Fibroblast of mammary gland (primary cell): ENCODE measurements around the gene HAS3.
A peak's percentile ranks its signal among the peaks of the same experiment; 100 is the strongest.

ENCODE experiments used
- DNase-seq: peaks from one replicate; pipeline ENCODE4 v3.0.0-alpha.2; 2010; ENCODE audit warnings: low read depth
- H3K4me3 ChIP-seq: 2 replicates; pipeline ENCODE4 v1.5.1; 2011; ENCODE audit warnings: low read depth, mild to moderate bottlenecking, low read length, moderate library complexity; ENCODE audit not compliant: control insufficient read depth
- TF ChIP-seq, protein P1 (sequence below): conservative IDR thresholded peaks from 2 replicates; pipeline ENCODE4 v1.5.1; 2011; ENCODE audit warnings: low read depth, low read length, inconsistent platforms; ENCODE audit not compliant: control insufficient read depth, insufficient read depth

The HAS3 gene

DNA sequence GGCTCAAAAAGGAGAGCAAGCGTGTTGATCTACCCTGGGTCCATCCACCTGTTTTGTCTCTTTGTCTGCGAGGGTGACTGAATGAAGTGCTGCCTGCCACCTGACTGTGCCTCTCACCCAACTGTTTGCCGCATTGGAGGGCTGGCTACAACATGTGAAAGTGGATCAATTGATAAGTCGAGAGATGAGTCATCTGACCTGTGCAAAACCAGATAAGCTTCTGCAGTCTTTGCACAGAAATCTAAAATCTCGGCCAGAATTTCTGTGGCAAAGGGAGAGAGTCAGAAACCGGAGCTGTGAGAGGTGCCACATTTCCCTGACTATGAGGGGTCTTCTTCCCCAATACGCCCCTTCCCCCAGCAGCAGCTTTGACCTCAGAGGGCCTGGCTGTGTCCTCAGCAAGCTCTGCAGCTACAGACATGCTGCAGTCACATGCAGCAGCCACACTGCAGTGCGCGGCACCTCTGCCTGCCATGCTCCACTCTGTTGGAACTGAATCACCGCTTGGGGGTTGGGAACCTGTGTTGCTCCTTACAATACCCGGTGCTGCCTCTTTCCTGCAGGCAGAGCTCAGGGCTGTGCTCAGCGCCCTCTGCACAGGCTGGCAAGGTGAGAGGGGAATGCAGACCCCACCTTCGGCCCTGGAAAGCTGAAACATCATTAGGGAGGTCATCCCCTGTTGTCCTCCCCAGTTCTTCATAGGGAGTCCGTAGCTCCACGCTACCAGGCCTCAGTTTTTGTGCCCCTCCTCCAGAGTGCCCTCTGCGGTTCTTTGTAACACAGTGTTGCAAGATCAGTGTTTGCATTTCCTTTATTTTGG, 16.2 kb upstream of the HAS3 start:
- DNase-seq, result no peak

DNA sequence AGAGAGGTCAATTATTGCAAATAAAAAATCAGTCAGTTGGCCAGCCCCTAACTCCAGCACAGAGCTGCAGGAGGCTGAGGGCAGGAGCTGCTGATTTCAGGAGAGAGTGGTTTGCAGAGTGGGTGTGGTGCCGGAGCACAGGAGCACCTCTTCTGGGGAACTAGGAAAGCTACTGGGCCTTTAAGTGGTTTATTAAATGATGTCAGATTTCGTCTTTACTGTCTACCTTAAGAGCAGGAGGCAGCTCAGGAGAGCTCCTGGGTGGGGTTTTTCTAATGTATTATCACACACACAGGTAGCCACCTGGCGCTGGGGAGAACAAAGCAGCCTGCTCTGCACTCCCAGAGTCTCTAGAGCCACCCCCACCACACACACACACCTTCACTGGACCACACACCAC, 11.5 kb upstream of the HAS3 start:
- DNase-seq, result no peak
- H3K4me3 ChIP-seq, result no peak overlapping the region
- TF ChIP-seq, protein P1, sequence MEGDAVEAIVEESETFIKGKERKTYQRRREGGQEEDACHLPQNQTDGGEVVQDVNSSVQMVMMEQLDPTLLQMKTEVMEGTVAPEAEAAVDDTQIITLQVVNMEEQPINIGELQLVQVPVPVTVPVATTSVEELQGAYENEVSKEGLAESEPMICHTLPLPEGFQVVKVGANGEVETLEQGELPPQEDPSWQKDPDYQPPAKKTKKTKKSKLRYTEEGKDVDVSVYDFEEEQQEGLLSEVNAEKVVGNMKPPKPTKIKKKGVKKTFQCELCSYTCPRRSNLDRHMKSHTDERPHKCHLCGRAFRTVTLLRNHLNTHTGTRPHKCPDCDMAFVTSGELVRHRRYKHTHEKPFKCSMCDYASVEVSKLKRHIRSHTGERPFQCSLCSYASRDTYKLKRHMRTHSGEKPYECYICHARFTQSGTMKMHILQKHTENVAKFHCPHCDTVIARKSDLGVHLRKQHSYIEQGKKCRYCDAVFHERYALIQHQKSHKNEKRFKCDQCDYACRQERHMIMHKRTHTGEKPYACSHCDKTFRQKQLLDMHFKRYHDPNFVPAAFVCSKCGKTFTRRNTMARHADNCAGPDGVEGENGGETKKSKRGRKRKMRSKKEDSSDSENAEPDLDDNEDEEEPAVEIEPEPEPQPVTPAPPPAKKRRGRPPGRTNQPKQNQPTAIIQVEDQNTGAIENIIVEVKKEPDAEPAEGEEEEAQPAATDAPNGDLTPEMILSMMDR, result no peak

More for the DNA sequence above, 16.2 kb upstream of the HAS3 start:
- no peak overlapping the region for H3K4me3 ChIP-seq
- TF ChIP-seq, protein P1, result no peak

DNA sequence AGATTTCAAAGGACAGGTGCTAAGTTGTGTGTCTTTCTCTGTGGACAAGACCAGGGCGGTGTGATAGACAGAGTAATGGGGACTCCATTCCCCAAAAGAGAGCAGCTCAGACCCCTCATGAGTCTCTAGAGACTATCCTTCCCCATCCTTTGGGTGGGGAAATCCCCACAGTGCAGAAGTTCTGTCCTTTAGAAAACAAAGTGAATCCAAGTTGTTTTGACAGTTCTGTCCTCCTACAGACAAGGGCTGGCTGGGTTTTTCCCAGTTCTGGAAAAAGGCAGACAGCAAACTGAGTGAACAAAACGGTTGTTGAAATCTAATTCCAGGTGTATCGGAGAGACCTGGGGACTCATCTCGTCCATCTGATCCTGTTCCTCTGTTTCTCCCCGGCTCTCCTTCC, 11.0 kb upstream of the HAS3 start:
- H3K4me3 ChIP-seq, result no peak overlapping the region
- TF ChIP-seq, protein P1, result no peak
- DNase-seq, result no peak

DNA sequence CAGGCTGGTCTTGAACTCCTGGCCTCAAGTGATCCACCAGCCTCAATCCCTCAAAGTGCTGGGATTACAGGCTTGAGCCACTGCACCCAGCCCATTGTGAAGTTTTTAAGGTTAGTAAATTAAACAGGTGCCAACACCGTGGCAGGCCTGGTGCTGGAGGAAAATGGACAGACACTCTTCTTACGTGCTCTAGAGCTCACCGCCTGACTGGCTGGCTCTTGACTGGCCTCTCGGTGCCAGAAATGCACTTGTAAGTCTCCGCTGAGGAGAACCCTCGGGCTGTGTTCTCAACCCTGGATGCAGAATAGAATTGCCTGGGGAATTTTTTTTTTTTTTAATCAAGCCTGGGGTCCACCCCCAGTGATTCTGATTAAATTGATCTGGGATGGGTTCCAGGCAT, 10.3 kb upstream of the HAS3 start:
- DNase-seq, result no peak
- no peak overlapping the region for H3K4me3 ChIP-seq
- TF ChIP-seq, protein P1, result no peak

DNA sequence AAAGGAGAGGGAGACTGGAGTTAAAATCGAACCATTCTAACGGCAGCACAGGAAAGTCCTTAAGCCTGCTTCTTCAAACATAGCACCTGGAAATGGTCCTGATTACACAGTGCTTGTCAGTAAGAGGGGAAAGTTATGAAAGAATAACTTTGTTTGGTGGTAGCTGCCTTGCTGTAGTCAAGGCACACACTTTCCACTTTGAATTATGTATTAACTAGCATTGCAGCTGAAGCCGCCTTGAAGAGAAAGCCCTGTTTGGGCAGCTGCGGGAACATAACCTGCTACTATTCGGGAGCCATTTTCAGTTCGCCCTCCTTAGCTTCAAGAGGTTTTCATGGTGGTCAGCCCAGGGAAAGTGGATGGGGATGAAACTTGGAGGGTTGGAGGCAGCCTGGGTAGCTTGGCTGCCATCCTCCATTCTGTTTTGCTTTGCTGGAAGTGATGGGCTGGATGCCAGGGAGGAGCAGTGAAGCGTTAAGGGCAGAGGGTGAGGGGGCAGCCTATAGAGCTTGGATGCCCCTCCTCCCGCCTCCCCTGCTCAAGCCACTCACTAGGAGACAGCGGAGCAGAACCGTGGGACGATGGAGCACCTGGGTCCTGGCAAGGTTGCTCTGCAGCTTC, 5.3 kb upstream of the HAS3 start:
- H3K4me3 ChIP-seq, result no peak overlapping the region
- TF ChIP-seq, protein P1, result no peak
- DNase-seq, result no peak

DNA sequence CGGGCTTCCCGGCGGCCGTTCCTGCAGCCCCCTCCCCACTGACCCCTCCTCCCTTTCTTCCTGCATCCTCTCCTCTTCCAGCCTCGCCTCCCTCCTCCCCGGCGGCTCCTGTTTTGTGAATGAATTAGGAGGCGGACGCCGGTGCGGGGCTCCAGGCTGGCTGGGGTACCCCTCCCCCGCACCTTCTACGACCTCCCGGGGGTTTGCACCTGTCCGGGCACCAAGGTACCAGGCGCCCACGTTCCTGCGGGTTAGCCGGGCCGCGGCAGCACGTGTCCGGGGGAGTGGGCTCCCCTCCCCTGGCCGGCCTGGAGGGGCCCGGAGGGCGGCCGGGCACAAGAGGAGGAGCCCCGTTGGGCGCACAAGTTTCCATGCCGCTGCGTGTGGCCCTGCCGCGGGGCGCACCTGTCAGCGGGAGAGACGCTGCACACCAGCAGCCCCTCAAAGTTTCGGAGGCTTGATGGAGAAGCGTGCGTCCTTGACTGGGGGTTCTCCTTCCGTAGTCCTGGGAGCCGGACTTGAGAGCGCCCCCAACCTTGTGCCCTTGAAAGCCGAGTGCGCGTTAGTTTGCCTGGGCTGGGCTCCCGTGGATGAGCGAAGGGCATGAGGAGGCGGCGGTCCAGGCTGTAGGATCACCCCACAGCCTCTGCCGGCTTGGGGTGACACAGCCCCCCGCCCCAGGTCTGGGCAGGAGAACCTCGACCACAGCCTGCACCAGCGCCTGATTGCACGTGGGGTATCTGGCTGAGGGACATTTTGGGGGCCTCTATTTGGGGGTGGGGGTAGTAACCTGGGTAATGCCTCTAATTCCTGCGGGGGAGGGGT, 1.2 kb downstream of the HAS3 start:
- TF ChIP-seq, protein P1, result no peak
- no peak for DNase-seq
- H3K4me3 ChIP-seq, result peak overlapping the region; percentile 28
